GM12892 (cell line): ENCODE results near the gene TSSK2.

Source experiments
- POLR2A ChIP-seq: IDR thresholded peaks from 2 replicates; pipeline ENCODE4 v1.6.1; 2011; ENCODE audit warnings: low read depth, low read length, control low read depth
- POLR2AphosphoS5 ChIP-seq: IDR thresholded peaks from 2 replicates; pipeline ENCODE4 v1.6.1; 2011; ENCODE audit warnings: low read depth, low read length, control low read depth
- TAF1 ChIP-seq: IDR thresholded peaks from 2 replicates; pipeline ENCODE4 v1.6.1; 2011; ENCODE audit warnings: low read depth, mild to moderate bottlenecking, control low read depth, low read length, borderline replicate concordance

GRCh38 chr22:19122752-19123492, 8.2 kb upstream of the TSSK2 start:
- TF ChIP-seq POLR2AphosphoS5 (no peak), POLR2A (no peak), TAF1 (no peak)
